GM12801 (cell line): ENCODE results near the gene ETFB.

Experiments
- CTCF ChIP-seq: IDR thresholded peaks from one replicate; pipeline ENCODE4 v1.5.1; 2011; ENCODE audit warnings: control low read depth; ENCODE audit not compliant: insufficient read length; ENCODE audit errors: extremely low read depth

Gene ETFB

GRCh38 chr19:51365965-51366388, at the start of gene ETFB:
TSS of gene ETFB (minus strand) at chr19:51366388. CDS start at chr19:51366326, 62 bp downstream.
- no peak for TF ChIP-seq CTCF

GRCh38 chr19:51415187-51415586, 49.0 kb upstream of the ETFB start:
- no peak for TF ChIP-seq CTCF

DNA sequence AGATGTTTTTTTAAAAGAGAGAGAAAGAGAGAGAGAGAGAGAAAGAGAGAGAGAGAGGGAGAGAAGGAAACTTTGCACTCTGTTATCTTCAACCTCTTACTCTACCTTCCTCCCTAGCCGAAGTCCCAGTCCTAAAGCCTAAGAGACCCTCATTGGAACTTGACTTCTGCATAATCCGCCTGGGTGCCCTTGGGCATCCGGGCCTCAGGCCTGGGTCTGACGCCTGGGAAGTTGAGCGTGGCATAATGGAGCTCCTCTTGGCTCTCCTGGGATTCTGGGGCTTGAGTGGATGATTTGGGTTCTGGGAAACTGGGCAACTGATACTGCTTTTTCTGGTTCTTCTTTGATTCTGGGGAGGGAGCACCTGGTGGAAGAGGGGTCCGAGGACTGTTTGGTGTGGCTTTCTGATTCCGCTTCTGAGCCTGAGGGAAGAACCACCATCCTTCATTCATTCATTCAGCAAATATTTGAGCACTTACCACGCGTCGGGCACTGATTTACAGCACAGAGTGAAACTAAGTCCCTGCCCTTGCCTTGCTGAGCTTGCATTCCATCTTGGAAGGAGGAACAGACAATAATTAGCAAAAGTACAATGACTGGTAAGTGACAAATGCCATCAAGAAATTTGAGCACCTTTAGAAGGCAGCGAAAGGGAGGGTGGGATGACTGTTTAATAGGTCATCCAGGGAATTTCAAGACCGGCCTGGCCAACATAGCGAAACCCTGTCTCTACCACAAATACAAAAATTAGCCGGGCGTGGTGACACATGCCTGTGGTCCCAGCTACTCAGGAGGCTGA, 45.0 kb upstream of the ETFB start:
- TF ChIP-seq CTCF: no peak

DNA sequence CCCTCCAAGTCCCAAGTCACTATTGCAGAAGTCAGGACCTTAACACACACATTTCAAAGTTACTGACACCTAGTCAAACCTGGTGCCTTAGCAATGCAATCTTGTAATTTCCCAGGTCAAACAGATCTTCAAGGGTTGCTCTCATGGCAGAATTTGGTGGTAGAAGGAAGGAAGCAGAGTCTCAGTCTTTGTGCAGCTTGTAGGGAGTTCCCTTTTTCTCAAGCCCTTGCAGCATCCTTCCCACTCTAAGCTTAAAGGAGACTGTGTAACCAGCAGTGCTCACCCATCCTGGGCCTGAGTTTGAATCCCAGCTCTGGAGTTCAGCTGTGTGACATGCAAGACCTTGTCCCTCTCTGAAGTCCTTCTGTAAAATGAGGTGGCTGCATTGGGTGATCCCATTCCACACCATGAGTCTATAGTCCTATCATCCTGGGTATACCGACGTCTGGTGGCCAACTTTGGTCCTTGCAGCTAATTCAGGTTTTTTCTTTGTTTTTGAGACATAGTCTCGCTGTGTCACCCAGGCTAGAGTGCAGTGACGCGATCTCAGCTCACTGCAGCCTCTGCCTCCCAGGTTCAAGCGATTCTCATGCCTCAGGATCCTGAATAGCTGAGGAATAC, 41.4 kb upstream of the ETFB start:
- TF ChIP-seq CTCF: no peak

- TF ChIP-seq CTCF: no peak
Measured at GRCh38 chr19:51402117-51402516, 35.9 kb upstream of the ETFB start.

GRCh38 chr19:51399231-51399630, 33.0 kb upstream of the ETFB start:
- no peak for TF ChIP-seq CTCF

DNA sequence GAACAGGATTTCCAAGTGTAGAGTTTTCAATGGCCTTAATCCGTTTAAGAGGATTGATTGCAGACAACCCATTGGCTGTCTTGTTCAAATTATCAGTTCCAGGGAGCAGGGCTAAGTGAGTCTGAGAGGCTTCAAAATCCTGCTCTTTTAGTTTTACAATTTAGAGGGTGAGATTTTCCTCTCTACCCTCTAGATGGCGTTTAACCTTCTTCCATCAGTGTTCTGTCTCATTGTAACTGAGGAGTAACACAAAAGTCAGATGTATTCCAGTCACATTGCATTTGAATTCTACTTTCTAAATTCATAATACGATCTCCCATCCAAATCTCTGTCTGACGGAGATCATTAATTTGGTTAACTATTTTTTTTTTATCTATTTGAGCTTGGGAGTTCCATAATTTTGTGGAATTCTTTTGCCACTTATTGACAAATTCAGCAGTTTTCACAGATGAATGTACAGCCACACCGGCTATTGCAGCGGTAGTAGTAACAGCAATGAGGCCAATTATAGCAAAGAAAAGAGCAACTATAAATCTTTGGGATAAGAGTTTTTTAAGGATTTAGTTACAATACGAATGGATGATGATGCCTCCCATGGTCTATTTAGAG, 32.0 kb upstream of the ETFB start:
- TF ChIP-seq CTCF: no peak
